ENCODE data around the gene GRID1.

GRCh38 chr10:86366902-86367151 is 232 bp upstream of the GRID1 start:
- TF ChIP-seq POLR2A (IDR thresholded peaks at IDR 0.05; ENCODE audit: low read length) (no peak), GATA1 (IDR thresholded peaks at IDR 0.05; ENCODE audit: low read depth, low read length) (no peak)

All from erythroblast (primary cell).